ENCODE measurements around the gene OSM.
A peak's percentile ranks its signal among the peaks of the same experiment; 100 is the strongest.

The OSM gene

GRCh38 chr22:30297276-30297990 lies 30.8 kb upstream of the OSM start:
- DNase-seq = no peak

- DNase-seq = no peak
These were observed 30.2 kb upstream of the OSM start for GRCh38 chr22:30296833-30297232.

- DNase-seq = no peak
These were observed 29.7 kb upstream of the OSM start for GRCh38 chr22:30296324-30296723.

- no peak for DNase-seq
These were observed 28.9 kb upstream of the OSM start for GRCh38 chr22:30295576-30295975.

GRCh38 chr22:30294830-30295229 lies 28.2 kb upstream of the OSM start:
- no peak for DNase-seq

GRCh38 chr22:30294066-30294465 lies 27.4 kb upstream of the OSM start:
- peak in 1 of 2 experiments; percentile 31 for DNase-seq

- no peak for DNase-seq
These were observed 26.4 kb upstream of the OSM start for GRCh38 chr22:30293026-30293425.

GRCh38 chr22:30292069-30292970 lies 25.7 kb upstream of the OSM start:
- no peak for DNase-seq

- peak in 1 of 2 experiments; percentile 34 for DNase-seq
These were observed 24.6 kb upstream of the OSM start for GRCh38 chr22:30291058-30291892.

GRCh38 chr22:30290342-30291057 lies 23.8 kb upstream of the OSM start:
- DNase-seq = no peak

GRCh38 chr22:30289980-30290313 lies 23.3 kb upstream of the OSM start:
- DNase-seq = no peak

- DNase-seq = peak; percentile 88 to 89
These were observed 22.7 kb upstream of the OSM start, which contains the start of gene CASTOR1 for GRCh38 chr22:30289141-30289979. CASTOR1 (minus strand) TSS chr22:30289505; CDS start chr22:30289497, 8 bp downstream.

GRCh38 chr22:30288419-30289140 lies 21.9 kb upstream of the OSM start:
- DNase-seq = no peak

GRCh38 chr22:30287648-30288418 lies 21.2 kb upstream of the OSM start:
- peak; percentile 47 to 54 for DNase-seq

GRCh38 chr22:30286813-30287647 lies 20.4 kb upstream of the OSM start:
- peak; percentile 22 to 63 for DNase-seq

GRCh38 chr22:30286331-30286730 lies 19.7 kb upstream of the OSM start:
- DNase-seq = no peak

- no peak for DNase-seq
These were observed 19.2 kb upstream of the OSM start for GRCh38 chr22:30285846-30286200.

GRCh38 chr22:30285176-30285845 lies 18.7 kb upstream of the OSM start:
- DNase-seq = no peak

GRCh38 chr22:30284666-30285065 lies 18.0 kb upstream of the OSM start:
- no peak for DNase-seq

All from NCI-H2081 (cell line).